DMS153 (cell line): Measurements from ENCODE around the gene WDR82.

Experiments used
- DNase-seq: peaks from one replicate; lab custom pipeline; 2025; lab: John Stamatoyannopoulos, UW

Gene WDR82

DNA sequence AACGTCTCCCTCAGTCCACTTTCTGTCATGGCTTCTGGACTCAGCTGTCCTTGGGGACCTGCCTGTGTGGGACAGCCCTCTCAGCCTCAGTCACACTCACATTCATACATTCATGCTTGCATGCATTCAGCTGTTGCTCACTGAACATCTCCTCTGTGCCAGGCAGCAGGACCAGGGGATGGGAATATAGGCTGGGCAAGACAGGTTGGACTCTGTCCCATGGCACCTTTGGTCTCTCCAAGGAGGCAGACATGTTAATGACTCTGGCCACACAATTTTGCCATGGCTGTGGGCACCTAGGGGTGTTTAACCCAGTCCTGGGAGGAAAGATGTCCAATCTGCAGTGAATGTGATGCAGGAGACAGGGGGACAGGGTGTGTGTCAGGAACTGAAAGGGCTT lies 29.9 kb upstream of the WDR82 start:
- DNase-seq = no peak

DNA sequence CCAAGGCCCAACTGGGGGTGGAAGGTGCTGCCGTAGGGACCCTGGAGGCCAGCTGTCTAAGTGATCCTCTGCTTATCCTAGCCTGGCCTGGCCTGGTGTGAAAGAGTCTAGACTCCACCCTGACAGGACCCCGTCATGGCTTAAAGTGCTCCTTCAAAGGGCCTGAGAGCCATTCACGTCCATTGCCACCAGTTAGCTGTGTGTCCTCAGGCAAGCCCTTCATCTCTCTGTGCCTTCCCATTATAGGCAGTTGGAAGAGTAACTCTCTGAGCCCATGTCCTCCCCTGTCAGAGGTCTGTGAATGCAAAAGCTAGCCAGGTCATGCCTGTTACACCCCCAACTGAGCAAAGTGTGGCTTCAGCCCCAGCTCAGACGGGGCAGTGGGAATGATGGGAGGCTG lies 28.5 kb upstream of the WDR82 start:
- DNase-seq = no peak

DNA sequence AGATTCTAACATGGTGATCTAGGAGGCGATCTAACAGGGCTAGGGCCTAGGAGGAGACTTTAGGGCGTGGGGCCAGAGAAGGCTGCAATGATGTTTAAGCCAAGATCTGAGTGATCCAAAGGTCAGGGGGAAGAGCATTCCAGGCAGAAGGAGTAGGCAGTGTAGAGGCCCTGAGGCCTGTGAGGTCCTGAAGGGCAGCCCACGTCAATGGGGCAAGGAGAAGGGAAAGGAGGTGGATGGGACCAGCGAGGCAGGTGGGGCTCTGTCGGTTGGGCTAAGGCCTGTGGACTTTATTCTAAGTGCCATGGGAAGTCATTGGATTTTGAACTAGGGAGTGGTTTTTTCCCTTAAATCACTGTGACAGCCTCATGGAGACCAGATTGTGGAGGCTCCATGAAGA lies 27.5 kb upstream of the WDR82 start:
- DNase-seq = no peak

DNA sequence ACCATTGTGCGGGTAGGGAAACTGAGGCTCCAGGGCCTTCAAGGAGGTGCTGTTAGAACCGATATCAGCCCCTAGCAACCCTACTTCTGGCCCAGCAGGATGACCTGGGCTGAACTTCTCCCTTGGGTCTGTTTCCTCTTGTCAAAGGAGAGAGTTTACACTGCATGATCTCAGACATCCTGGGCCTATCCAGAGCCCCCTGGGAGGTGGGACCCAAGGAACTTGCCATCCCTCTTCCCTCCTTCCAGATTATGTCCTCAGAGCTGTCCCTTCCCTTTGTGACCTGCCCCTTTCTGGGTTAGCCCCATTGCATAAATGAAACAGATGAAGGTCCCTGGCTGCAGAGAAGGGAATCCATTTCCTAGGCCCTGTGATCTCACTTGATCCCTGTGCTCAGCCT lies 25.4 kb upstream of the WDR82 start:
- DNase-seq = no peak

DNA sequence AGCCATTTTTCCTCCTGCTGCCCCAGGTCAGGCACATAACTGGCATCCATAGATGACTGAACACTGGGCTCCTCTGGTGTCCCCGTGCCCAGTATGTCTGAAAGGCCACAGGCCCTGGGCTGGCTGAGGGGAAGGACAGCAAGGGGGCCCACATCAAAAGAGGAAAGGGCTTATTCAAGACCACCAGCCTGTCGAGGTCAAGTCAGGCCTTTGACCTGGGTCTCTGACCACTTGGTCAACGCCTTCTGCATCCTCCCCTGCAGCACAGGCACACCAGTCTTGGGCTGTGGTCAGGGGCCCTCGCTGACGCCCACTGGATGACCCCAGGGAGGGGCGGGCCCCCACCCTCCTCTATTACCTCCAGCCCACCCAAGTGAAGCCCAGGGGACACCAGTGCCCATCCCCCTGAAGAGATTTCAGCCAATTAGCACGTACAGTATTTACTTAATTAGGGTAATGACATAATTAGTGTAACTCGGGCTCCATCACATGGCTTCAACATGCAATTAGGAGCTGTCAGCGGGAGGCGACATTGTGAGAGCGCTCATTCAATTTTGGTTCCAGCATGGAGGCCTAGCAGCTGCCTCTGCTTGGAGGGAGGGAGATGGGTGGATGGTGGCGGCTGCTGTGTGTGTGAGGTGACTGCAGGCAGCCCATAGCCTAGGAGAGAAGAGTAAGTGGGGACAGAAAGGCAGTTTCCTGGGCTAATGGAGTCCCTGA lies 24.1 kb upstream of the WDR82 start:
- no peak for DNase-seq

DNA sequence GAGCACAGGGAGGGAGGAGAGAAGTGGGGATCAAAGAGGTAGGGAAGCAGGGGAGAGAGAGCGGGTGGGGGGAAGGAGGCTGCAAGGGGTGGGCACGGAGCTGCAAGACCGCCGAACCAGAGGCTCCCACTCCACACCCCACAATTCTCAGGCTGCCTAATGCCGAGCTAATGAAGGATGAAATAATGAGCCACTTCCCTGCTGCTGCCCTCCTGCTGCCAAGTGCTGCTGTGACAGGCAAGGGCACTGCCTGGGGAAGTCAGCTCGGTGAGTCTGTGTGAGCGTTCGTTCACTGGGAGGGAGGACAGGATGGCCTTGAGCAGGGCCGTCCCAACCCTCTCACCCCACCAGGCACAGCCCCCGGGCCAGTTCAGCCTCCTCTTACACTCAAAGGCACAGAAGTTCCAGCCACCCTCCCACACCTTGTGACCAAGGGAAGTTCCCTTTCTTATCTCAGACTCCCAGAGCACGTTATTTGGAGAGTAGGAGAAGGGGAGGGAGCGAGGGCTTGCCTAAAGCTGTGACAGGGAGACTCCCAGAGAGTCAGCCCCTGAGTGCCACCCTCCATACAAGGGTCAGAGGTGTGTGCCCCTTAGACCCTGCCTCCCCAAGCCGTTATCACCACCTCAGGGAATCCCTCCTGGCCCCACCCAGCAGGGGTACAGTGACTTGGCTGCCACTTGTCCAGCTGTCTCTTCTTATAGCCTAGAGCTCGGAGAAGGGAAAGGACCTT lies 21.6 kb upstream of the WDR82 start:
- no peak for DNase-seq

DNA sequence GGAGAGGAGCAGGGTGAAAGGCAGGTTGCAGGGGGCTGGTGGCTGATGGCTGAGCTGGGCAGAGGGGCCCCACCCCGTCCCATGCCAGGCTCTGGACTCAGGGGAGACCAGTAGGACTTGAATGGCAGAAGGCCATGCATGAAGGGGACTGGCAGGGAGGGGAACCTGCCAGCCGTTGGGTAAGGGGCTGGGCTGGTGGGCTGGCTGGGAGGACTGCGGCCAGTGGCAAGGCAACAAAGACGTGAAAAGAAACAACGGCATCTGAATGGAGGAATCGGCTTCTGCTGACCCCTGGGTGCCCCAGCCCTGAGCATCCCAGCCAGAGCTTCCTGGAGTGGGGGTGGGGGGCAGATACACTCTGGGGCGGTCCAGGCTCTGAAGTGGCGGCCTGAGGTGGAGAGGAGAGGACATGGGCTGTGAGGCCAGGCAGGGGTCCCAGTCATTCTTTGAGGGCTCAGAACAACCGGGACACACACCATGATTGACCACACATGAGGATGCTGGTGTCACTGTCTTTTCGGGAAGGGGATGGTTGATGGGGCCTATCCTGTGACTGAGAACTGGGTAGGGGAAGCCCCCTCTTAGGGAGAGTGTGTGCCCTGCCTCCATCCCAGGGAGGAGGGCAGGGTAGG lies 20.9 kb upstream of the WDR82 start:
- DNase-seq = no peak

DNA sequence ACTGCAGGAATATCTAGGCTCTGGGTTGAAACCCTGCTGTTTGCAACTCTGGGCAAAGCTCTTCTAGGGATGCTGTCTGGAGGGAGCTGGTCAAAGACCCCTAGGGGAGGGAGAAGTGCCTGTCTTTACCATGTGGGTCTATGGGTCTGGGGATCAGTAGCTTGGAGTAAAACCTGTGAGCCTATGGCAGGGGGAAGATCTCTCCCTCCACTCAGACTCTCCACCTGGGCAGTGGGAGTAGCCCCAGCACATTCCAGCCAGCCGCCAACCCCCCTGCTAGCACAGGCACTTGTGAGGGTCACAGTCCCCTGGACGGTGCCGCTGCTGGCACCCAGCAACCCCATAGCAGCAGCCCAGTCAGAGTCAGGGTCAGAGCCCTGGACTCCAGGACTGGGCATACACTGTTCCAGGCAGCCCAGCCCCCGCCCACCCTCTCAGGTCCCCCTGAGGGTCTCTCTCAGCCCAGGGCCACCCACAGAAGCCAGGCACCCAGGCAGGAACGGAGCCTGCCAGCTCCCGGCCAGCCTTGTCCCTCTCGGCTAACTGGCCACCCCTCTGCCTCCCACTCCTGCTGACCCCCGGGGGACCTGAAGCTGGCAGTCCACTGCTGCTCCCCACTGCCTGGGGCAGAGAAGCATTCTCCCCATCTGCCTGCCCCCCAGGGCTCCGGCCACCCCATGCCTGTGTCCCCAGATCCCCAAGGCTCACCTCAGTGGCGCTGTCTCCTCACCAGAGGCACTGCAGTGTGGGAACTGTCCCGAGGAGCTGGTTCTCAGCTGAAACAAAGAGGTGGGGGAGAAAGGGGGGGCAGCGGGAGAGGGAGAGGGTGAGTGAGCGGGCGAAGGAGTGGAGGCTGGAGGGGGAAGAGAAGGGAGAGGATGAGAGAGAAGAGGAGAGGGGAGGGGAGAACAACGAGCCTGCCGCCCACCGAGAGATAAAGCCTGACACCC lies 20.0 kb upstream of the WDR82 start:
- no peak for DNase-seq

DNA sequence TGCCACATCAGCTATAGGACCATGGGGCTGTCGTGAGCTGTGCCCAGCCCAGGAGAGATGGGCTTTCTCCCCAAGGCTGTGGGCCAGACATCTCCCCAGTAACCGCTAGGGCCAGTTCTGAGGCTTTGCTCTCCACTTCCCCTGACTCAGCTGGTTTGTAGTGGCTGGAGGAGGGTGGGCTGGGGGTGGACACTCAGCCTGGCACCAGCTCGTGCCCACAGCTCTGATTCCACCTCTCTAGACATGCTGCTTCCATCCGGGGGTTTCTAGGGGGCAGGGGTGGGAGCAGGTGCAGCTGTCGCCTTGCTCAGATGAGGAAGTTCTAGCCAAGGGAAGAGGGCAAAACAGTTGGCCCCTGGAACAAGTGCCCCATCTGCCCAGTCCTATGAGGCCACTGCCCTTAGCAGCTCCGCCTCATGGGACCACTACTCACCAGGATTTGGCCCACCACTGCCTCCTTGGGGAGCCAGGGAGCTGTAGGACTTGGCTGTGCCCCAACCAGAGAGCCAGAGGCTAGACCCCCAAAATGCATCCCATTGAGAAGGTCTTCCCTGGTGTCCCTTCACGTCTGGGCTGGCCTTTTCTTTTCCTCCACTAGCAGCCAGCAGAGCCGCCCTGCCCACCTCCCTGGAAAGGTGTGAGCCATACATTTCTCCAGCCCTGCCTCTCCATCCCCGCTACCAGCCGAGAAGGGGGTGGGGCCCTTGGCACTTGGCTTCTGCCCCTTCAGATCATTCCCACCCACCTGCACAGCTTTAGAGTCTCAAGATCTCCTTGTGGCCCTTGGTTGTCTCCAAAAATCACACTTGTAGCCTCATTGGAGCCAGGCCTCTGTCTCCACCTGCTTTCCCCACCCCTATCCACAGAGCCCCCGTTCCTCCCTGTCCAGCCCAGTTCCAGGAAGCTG lies 19.0 kb upstream of the WDR82 start:
- no peak for DNase-seq

DNA sequence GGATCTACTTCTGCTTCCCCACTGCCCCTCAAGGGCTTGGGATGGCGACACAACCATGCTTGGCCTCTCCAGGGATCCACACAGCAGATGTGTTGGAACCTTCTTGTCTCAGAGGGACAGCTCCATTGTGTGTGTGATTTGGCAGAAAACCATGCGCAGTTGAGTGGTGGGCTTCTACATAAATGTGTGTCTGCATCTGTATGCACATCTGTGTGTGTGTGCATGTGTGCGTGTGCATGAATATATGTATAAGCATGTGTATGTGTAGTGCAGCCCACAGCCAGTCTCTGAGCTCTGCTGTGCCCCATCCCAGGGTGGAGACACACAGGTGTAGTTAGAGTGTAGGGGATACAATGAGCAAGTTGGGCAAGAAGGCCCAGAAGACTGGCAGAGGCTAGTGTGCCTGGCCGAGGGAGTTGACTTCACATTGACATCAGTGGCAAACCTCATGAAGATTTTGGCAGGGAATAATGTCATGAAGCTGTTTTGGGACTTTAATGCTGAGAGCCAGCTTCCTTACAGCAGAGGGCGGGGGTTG lies 17.3 kb upstream of the WDR82 start:
- no peak for DNase-seq

DNA sequence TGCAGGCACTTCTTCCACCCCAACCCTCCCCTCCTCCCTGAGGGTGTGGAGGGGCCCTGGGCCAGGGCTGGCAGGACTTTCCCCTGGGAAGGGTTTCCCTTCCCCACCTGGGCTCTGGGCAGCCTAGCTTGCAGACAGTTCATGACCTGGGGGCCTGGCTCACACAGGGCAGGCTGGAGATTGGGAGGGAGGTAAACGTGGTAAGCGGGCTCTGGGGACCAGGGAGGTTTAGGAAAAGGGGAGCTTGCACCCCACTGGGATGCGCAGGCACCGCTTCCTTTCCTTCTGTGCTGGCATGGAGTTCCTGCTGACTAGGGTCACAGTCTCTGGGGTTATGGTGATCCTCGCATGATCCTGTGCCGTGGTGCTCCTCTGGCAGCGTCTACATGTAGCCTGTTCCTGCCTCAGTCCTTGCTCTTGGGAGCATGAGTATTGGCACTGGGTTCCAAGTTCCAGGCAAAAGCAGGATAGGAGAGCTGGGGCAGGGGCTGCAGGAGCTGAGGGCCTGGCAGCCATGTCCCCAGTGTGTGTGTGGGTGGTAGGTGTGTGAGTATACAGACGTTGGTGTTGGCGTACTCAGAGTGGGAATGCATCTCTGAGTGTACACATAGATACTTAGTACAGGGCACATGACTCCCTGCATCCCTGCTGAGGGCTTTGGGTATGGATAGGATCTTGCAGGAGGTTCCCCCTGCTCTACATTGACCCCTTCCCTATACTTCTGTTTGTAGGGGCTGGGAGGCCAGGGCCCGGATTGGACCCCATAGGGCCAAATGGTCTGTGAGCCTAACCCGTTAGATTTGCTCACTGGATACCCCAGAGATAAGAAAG lies 16.1 kb upstream of the WDR82 start:
- no peak for DNase-seq

DNA sequence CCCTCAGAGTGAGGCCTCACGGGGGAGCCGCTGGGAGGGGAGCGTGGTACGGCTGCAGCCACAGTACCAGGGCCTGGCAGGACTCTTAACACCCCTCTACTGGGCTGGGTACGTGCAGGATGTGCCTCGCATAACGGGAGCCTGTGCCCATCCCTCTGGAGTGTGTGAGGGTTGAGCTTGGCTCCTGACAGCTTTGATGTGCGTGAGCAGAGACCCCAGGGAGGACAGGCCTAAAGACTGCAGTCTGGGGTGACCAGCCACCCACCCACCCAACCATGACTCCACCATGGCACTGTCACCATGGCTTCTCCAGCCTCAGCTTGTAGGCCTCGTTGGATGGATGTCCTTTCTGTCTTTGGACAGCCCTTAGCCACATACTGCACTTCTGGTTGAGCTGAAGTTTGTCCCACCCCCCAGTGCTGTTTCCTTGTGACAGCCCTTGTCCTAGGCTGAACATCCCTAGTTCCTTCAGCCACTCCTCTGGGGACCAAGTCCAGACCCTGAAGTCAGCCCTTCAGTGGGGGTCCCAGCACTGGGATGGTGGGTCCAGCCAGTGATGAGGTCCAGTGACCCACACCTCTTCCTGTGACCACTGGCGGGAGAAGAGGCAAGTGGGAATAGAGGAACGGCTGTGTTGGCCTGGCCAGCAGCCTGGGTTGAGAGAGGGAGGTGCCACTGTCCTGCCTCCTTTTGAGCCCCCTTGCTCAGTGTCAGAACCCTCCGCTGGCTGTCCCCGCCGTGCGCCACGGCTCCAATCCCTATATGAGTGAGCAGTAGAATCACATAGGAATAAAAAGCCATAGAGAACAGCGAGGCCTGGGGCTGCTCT lies 15.3 kb upstream of the WDR82 start:
- DNase-seq = no peak

DNA sequence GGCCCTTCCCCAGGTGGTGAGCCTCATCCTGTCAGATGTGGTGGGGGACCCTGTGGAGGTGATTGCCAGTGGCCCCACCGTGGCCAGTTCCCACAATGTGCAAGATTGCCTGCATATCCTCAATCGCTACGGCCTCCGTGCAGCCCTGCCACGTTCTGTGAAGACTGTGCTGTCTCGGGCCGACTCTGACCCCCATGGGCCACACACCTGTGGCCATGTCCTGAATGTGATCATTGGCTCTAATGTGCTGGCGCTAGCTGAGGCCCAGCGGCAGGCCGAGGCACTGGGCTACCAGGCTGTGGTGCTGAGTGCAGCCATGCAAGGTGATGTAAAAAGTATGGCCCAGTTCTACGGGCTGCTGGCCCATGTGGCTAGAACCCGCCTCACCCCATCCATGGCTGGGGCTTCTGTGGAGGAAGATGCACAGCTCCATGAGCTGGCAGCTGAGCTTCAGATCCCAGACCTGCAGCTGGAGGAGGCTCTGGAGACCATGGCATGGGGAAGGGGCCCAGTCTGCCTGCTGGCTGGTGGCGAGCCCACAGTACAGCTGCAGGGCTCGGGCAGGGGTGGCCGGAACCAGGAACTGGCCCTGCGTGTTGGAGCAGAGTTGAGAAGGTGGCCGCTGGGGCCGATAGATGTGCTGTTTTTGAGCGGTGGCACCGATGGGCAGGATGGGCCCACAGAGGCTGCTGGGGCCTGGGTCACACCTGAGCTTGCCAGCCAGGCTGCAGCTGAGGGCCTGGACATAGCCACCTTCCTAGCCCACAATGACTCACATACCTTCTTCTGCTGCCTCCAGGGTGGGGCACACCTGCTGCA lies 14.0 kb upstream of the WDR82 start:
- no peak for DNase-seq

DNA sequence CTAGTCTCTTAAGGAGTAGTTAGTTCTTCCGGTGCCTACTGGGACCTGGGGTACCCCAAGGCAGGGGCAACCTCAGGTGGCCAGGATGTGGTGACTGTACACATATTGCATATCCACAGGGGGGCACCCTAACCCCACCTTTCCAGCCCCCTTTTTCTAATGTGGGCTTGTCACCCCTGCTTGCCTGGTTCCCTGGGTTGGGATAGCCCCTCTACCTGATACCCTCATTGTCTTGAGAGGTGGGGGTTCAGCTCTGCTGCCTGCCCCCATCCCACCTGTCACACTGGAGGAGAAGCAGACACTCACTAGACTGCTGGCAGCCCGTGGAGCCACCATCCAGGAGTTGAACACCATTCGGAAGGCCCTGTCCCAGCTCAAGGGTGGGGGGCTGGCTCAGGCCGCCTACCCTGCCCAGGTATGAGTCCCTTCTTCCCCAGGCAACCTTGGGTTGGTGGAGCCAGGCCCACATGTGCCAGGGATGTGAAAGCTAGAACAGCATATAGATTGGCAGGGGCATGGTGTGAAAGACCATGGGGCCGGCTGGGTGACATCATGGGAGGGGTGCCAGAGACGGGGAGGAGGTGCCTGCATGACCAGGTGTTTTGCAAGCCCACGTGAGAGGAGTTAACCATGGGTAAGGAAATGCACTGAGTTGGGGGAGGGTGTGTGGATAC lies 13.2 kb upstream of the WDR82 start:
- no peak for DNase-seq

DNA sequence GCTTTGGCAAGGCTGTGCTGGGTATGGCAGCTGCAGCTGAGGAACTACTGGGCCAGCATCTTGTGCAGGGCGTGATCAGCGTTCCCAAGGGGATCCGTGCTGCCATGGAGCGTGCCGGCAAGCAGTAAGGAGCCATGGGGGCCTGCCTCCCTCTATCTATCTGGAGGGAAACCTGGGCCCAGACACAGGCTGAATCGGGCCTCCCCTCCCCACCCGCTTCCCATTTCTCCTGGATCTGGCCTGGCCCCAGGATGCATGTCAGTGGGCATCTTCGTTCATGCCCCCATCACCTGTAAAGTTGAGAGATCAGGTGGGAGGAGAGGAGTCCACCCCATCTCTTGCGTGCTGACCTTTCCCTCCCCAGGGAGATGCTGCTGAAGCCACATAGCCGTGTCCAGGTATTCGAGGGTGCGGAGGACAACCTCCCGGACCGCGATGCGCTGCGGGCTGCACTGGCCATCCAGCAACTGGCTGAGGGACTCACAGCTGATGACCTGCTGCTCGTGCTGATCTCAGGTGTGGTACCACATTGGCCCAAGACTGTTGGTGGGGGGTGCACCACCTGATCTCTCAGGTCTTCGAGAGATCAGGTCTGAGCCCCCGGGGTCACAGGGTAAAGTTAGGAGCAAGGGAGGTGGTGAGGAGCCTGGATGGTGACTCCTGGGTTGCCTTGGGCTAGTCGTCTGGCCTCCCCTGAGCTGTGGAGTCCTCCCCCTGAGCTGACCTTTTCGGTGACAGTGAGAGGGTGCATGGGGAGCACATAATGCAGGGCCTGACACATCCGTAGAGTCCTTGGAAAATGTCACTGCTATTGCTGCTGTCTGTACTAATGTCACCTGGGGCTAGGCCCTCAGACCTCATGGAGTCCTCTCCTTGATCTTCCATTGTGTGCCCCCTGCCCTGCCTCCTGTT lies 12.4 kb upstream of the WDR82 start:
- no peak for DNase-seq

DNA sequence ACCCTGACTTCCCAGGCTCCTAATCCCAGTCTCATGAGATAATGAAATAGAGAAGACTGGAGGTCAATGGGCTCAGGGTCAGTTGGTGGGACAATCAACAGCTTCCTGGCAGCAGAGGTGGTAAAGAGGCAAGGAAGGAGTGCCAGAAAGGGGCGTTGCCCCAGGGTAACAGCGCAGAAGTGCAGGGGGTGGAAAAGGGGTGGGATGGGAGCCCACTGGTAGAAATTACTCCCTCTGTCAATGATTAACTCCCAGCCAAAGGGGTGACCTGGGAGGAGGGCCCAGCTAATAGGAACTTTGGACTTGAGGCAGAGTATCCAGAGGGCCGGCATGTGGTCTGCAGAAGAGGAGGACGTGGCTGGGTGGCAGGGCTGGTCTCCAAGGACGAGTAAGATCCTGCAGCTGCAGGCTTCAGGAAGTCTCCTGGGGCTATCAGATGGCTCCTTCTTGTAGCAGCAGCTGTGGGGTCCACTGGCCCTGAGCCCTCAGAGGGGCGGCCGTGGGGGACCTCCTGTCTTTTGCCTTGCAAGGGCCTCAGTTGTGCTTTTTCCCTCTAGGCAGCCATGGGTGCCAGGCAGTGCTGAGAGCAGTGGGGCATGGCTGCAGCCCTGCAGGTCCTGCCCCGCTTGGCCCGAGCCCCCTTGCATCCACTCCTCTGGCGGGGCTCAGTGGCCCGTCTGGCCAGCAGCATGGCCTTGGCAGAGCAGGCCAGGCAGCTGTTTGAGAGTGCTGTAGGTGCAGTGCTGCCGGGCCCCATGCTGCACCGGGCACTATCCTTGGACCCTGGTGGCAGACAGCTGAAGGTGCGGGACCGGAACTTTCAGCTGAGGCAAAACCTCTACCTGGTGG lies 11.5 kb upstream of the WDR82 start:
- DNase-seq = no peak
